GM18505 (cell line): ENCODE measurements around the gene PIRT.

Source experiments
- ATAC-seq: cut with Tn5 transposase; IDR thresholded peaks from one replicate; pipeline ENCODE4 v1.9.1; 2021; ENCODE audit not compliant: unreplicated experiment
- POLR2A ChIP-seq: IDR thresholded peaks from 4 replicates; pipeline ENCODE4 v1.6.1; 2011; ENCODE audit warnings: borderline replicate concordance; ENCODE audit not compliant: insufficient read depth, insufficient read length; ENCODE audit errors: extremely low read depth

Gene PIRT

GRCh38 chr17:10806545-10807262 lies 31.2 kb downstream of the PIRT start:
- TF ChIP-seq POLR2A = no peak

GRCh38 chr17:10805911-10806310 lies 32.0 kb downstream of the PIRT start:
- no peak for ATAC-seq
- no peak for TF ChIP-seq POLR2A

More at GRCh38 chr17:10806545-10807262, 31.2 kb downstream of the PIRT start:
- no peak for ATAC-seq

DNA sequence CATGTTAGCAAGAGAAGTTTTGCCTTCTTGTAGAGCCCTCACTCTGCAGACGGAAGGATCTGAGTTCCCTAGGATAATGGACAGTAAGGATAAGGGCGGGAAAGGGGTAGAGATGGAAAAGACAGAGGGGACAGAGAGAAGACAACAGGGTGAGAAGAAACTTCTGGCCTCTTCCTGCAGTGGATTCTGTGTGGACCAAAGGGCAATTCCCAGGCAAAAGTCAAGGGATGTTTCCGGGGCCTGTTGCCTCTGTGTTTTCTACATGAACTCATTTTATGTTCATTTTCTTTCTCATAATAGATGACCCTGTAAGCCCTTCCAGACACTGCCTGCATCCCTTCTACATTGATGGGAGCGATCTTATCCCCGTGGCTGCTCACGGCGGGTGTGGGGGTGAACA lies 33.3 kb downstream of the PIRT start:
- TF ChIP-seq POLR2A = no peak

GRCh38 chr17:10803830-10804475 lies 33.9 kb downstream of the PIRT start, which contains the start of gene TMEM238L:
TMEM238L (minus strand) TSS chr17:10804099; CDS start chr17:10803963, 136 bp downstream.
- TF ChIP-seq POLR2A = no peak
- ATAC-seq = no peak

More for the DNA sequence above, 33.3 kb downstream of the PIRT start:
- no peak for ATAC-seq

DNA sequence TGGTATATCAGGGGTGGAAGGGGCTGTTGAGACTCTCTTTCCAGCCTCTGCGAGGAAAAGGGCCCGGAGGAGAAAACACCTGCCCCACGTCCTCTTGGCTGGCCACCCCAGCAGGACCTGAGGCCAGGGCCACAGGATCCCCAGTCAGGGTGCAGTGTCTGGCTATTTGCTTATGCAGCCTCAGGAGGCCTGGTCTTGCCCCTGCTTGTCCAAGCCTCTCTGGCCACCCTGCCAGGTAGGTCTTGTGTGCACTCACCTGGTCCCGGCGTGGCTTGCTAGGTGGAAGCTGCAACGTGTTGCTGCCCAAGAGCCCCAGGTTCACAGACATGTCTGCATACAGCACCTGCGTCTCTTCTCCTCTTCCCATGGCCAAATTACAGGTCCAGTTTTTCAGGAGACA lies 34.5 kb downstream of the PIRT start:
- ATAC-seq = no peak
- no peak for TF ChIP-seq POLR2A

DNA sequence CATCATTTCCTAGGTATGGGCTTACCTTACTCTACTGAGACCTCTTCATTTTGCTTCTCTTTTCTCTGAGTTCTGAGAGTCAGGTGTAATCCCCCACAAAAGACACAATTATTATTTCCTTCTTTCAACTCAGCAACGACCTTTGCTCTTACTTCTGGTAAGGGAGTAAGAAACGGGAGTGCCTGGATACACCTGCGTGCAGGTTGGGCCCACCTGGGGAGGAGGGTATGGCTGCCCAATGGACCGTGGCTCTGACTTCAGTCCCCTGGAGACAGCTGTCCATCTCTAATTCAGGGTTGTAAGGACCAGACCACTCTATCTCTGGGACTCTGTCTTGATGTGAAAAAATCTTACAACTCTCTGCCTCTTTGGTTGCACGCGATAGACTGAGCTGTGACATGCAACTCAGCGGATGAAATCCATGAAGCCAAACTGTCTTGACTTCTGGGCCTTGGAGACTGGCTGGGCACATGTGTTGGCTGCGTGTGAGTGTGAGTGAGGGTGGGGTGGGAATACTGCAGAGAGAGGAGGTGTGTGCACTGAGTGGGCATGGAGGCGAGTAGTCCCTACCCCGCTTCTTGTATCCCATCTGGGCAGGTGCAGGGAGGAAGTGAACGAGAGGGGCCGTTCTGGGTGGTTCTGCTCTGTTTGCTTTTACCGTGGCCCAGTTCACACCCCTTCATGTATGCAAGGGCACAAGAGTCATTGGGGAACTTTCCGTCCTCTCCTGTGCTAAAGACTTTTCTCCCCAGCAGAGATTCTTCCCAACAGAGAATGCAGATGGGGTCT lies 35.2 kb downstream of the PIRT start:
- no peak for TF ChIP-seq POLR2A
- ATAC-seq = no peak

DNA sequence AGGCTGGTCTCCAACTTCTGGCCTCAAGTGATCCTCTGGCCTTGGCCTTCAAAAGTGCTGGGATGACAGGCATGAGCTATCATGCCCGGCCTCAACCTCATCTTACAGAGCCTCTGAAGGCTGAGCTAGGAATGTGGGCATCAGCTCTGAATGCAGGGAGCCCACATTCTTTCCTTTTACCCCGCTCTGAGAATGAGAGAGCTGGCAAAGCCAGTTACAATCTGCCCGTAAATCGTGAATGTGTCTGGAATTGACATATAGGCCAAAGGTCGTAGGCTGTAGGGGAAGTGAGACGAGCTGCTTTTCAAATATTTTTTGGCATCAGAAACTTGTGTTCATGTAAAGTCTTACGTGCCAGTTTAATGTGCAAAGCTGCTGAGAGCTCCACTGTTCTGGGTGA lies 38.5 kb downstream of the PIRT start:
- no peak for ATAC-seq
- TF ChIP-seq POLR2A = no peak

GRCh38 chr17:10798910-10799309 lies 39.0 kb downstream of the PIRT start:
- TF ChIP-seq POLR2A = no peak
- no peak for ATAC-seq

GRCh38 chr17:10798332-10798749 lies 39.5 kb downstream of the PIRT start:
- TF ChIP-seq POLR2A = no peak
- ATAC-seq = no peak

- no peak for ATAC-seq
- TF ChIP-seq POLR2A = no peak
Observed at GRCh38 chr17:10797476-10798328, 40.2 kb downstream of the PIRT start.

DNA sequence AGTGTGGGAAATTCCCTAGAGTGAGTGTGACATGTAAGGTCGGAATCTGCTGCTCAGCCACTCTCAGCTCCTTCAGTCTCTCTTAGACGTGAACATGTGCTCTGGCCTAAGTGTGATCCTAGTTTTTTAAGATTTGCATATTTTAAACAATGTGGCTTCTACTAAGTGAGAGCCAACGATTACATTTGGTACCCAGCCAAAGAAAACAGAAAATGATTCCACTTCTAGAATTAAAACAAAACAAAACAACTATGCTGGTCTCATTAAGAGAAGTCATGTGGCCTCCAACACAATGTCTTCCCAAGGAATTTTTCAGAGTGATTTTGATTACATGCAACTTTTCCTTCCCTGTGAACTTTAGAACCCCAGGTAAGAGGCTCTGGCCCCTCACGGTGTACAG lies 44.1 kb downstream of the PIRT start:
- TF ChIP-seq POLR2A = no peak
- no peak for ATAC-seq

- TF ChIP-seq POLR2A = no peak
- no peak for ATAC-seq
Observed at GRCh38 chr17:10793256-10793655, 44.6 kb downstream of the PIRT start.

GRCh38 chr17:10792151-10792550 lies 45.7 kb downstream of the PIRT start:
- no peak for ATAC-seq

More at GRCh38 chr17:10792151-10792550, 45.7 kb downstream of the PIRT start:
- TF ChIP-seq POLR2A = no peak
